H9 (cell line): ENCODE measurements around the gene RABIF. TPM values are rescaled to one million over a fixed set of nuclear protein-coding genes. Genes with fewer than 3 reads are reported as not detected.

Experiments used
- DNase-seq: peaks from one replicate; pipeline ENCODE4 v3.0.0-alpha.2; 2017
- H2AFZ ChIP-seq: one replicate; pipeline ENCODE4 v1.6.1; 2013; ENCODE audit warnings: mild to moderate bottlenecking, low read length, control low read depth, moderate library complexity
- H2AK5ac ChIP-seq: 2 replicates; pipeline ENCODE4 v1.6.1; 2013; ENCODE audit warnings: low read length, control low read depth, mixed read lengths; ENCODE audit not compliant: insufficient read length
- H2BK120ac ChIP-seq: one replicate; pipeline ENCODE4 v1.6.1; 2013; ENCODE audit warnings: low read depth, mild to moderate bottlenecking, low read length, control low read depth, inconsistent platforms; ENCODE audit not compliant: poor library complexity, severe bottlenecking
- H2BK12ac ChIP-seq: 2 replicates; pipeline ENCODE4 v1.6.1; 2013; ENCODE audit warnings: low read length, control low read depth, mixed read lengths, low read depth; ENCODE audit not compliant: insufficient read length
- H2BK15ac ChIP-seq: 2 replicates; pipeline ENCODE4 v1.6.1; 2013; ENCODE audit warnings: low read depth, low read length, control low read depth
- H2BK20ac ChIP-seq: one replicate; pipeline ENCODE4 v1.6.1; 2013; ENCODE audit warnings: low read depth, mild to moderate bottlenecking, low read length, control low read depth, inconsistent platforms; ENCODE audit not compliant: poor library complexity, severe bottlenecking
- H2BK5ac ChIP-seq: 2 replicates; pipeline ENCODE4 v1.6.1; 2013; ENCODE audit warnings: low read length, control low read depth, mixed read lengths; ENCODE audit not compliant: insufficient read length
- H3K14ac ChIP-seq: 2 replicates; pipeline ENCODE4 v1.6.1; 2013; ENCODE audit warnings: low read length, control low read depth; ENCODE audit not compliant: insufficient read depth
- H3K18ac ChIP-seq: 2 replicates; pipeline ENCODE4 v1.6.1; 2013; ENCODE audit warnings: low read depth, mild to moderate bottlenecking, mixed read lengths, low read length, control low read depth; ENCODE audit not compliant: insufficient read length
- H3K23ac ChIP-seq: 2 replicates; pipeline ENCODE4 v1.6.1; 2013; ENCODE audit warnings: low read length, control low read depth, mixed read lengths, low read depth; ENCODE audit not compliant: insufficient read length
- H3K23me2 ChIP-seq: 2 replicates; pipeline ENCODE4 v1.6.1; 2013; ENCODE audit warnings: low read depth, mild to moderate bottlenecking, mixed read lengths, low read length, control low read depth; ENCODE audit not compliant: insufficient read length, poor library complexity, severe bottlenecking
- H3K27ac ChIP-seq: 2 replicates; pipeline ENCODE4 v1.5.1; 2013; ENCODE audit warnings: low read length, control low read depth, mixed read lengths, low read depth; ENCODE audit not compliant: insufficient read length
- H3K27me3 ChIP-seq: 2 replicates; pipeline ENCODE4 v1.6.1; 2013; ENCODE audit warnings: low read length, control low read depth, inconsistent platforms; ENCODE audit not compliant: insufficient read depth
- H3K4ac ChIP-seq: 2 replicates; pipeline ENCODE4 v1.6.1; 2013; ENCODE audit warnings: low read depth, mild to moderate bottlenecking, control low read depth, inconsistent platforms, low read length, moderate library complexity
- H3K4me1 ChIP-seq: 2 replicates; pipeline ENCODE4 v1.6.1; 2013; ENCODE audit warnings: low read length, control low read depth, inconsistent platforms; ENCODE audit not compliant: insufficient read depth
- H3K4me2 ChIP-seq: 2 replicates; pipeline ENCODE4 v1.6.1; 2013; ENCODE audit warnings: low read length, control low read depth, mixed read lengths; ENCODE audit not compliant: insufficient read length, insufficient read depth
- H3K56ac ChIP-seq: 2 replicates; pipeline ENCODE4 v1.6.1; 2013; ENCODE audit warnings: low read depth, mild to moderate bottlenecking, mixed read lengths, low read length, control low read depth; ENCODE audit not compliant: insufficient read length
- H3K79me1 ChIP-seq: 2 replicates; pipeline ENCODE4 v1.6.1; 2013; ENCODE audit warnings: low read depth, mild to moderate bottlenecking, moderate library complexity, low read length, control low read depth, inconsistent platforms; ENCODE audit not compliant: insufficient read depth, poor library complexity, severe bottlenecking
- H3K79me2 ChIP-seq: 2 replicates; pipeline ENCODE4 v1.6.1; 2013; ENCODE audit warnings: low read length, control low read depth, inconsistent platforms; ENCODE audit not compliant: insufficient read depth
- H3K9ac ChIP-seq: 2 replicates; pipeline ENCODE4 v1.6.1; 2013; ENCODE audit warnings: low read length, control low read depth, mixed read lengths; ENCODE audit not compliant: insufficient read length; ENCODE audit errors: extremely low read depth
- H3K9me3 ChIP-seq: one replicate; pipeline ENCODE4 v1.6.1; 2013; ENCODE audit warnings: low read depth, low read length, inconsistent platforms; ENCODE audit not compliant: control insufficient read depth
- H3T11ph ChIP-seq: one replicate; pipeline ENCODE4 v1.6.1; 2013; ENCODE audit warnings: mild to moderate bottlenecking, low read length, control low read depth, inconsistent platforms
- H4K20me1 ChIP-seq: one replicate; pipeline ENCODE4 v1.6.1; 2013; ENCODE audit not compliant: control insufficient read depth, insufficient read length, insufficient read depth
- H4K5ac ChIP-seq: 2 replicates; pipeline ENCODE4 v1.6.1; 2013; ENCODE audit warnings: low read depth, mild to moderate bottlenecking, mixed read lengths, low read length, control low read depth; ENCODE audit not compliant: insufficient read length
- H4K8ac ChIP-seq: replicated peaks from 2 replicates; pipeline ENCODE4 v1.6.1; 2013; ENCODE audit warnings: low read length, control low read depth, mixed read lengths, low read depth; ENCODE audit not compliant: insufficient read length
- H4K91ac ChIP-seq: 2 replicates; pipeline ENCODE4 v1.6.1; 2013; ENCODE audit warnings: low read depth, mild to moderate bottlenecking, moderate library complexity, mixed read lengths, low read length, control low read depth; ENCODE audit not compliant: insufficient read length
- H3K27ac Mint-ChIP-seq, 3 experiments: 2 replicates in 2 of 3; 3 replicates in 1 of 3; pipeline ENCODE4 v1.8.0; 2020 to 2021; ENCODE audit warnings: mixed read lengths in 3 of 3, mild to moderate bottlenecking in 1 of 3, moderate library complexity in 1 of 3
- H3K27me3 Mint-ChIP-seq: 2 replicates; pipeline ENCODE4 v1.8.0; 2021; ENCODE audit warnings: low read depth, mild to moderate bottlenecking, moderate library complexity, mixed read lengths
- H3K36me3 Mint-ChIP-seq, 3 experiments: 2 replicates in 2 of 3; 3 replicates in 1 of 3; pipeline ENCODE4 v1.8.0; 2020 to 2021; ENCODE audit warnings: low read depth in 3 of 3, mixed read lengths in 3 of 3; ENCODE audit not compliant: insufficient read depth in 1 of 3
- H3K4me1 Mint-ChIP-seq, 2 experiments: 2 replicates each; pipeline ENCODE4 v1.8.0; 2020; ENCODE audit warnings: mixed read lengths in 2 of 2
- H3K4me3 Mint-ChIP-seq, 2 experiments: 2 replicates in 1 of 2; 3 replicates in 1 of 2; pipeline ENCODE4 v1.8.0; 2020 to 2021; ENCODE audit warnings: mild to moderate bottlenecking in 2 of 2, mixed read lengths in 2 of 2, moderate library complexity in 1 of 2
- H3K9me3 Mint-ChIP-seq, 2 experiments: 2 replicates in 1 of 2; 3 replicates in 1 of 2; pipeline ENCODE4 v1.8.0; 2020; ENCODE audit warnings: mild to moderate bottlenecking in 2 of 2, mixed read lengths in 2 of 2, moderate library complexity in 1 of 2
- CTCF ChIP-seq: fragments of 200-600 bp; sonication (generic); conservative IDR thresholded peaks from 3 replicates; pipeline ENCODE4 v1.8.0; 2021; ENCODE audit warnings: antibody characterized with exemption, mild to moderate bottlenecking
- WGBS: extraction: QIAGEN DNeasy Blood & Tissue Kit; methylation state at CpG from one replicate; pipeline ENCODE4 v1.1.7; 2013; ENCODE audit warnings: missing lambda C conversion rate, low lambda C conversion rate, mixed read lengths; ENCODE audit not compliant: insufficient read length; ENCODE audit errors: extremely low coverage; 5-methylcytosine and 5-hydroxymethylcytosine counted together
- total RNA-seq: library from RNA; stranded (reverse); gene quantifications from 2 replicates; pipeline ENCODE4 v1.2.1, GENCODE V29; 2021

The RABIF gene
- total RNA-seq, 1 experiment from 2014 or later = 8.3 TPM

- DNase-seq = no peak
Measured at GRCh38 chr1:202836623-202837403, 52.1 kb downstream of the RABIF start.

More at GRCh38 chr1:202836623-202837403, 52.1 kb downstream of the RABIF start:
- Mint-ChIP-seq H3K9me3 (no peaks in the 10 kb centered on the region; a peak in 1 of 5 replicates), H3K36me3 (no peaks in the 10 kb centered on the region), H3K4me3 (no peak overlapping the region), H3K27me3 (no peaks in the 10 kb centered on the region), H3K27ac (peak overlapping the region in 1 of 3 experiments; percentile 19; a peak in 1 of 7 replicates), H3K4me1 (peaks cover 19 to 23% of the 10 kb centered on the region in 2 experiments)
- H2BK120ac ChIP-seq = no peak overlapping the region
- H3K4me2 ChIP-seq = no peak overlapping the region
- H3K9ac ChIP-seq = no peak overlapping the region
- H3K4me1 ChIP-seq = no peaks in the 10 kb centered on the region; the same call in 1 of the 2 replicates
- no peak overlapping the region for H3K18ac ChIP-seq
- H3K27me3 ChIP-seq = no peaks in the 10 kb centered on the region
- H3K4ac ChIP-seq = no peak overlapping the region
- H2AFZ ChIP-seq = no peak overlapping the region
- H3K79me1 ChIP-seq = no peaks in the 10 kb centered on the region
- no peak overlapping the region; the same call in 1 of the 2 replicates for H3K14ac ChIP-seq
- no peak overlapping the region for H4K5ac ChIP-seq
- H3K56ac ChIP-seq = no peak overlapping the region
- no peak overlapping the region for H3K27ac ChIP-seq
- H2BK12ac ChIP-seq = no peak overlapping the region
- H2BK15ac ChIP-seq = no peak overlapping the region
- H2BK20ac ChIP-seq = no peak overlapping the region
- H2AK5ac ChIP-seq = no peak overlapping the region
- no peak overlapping the region for H3T11ph ChIP-seq
- H4K91ac ChIP-seq = no peak overlapping the region
- WGBS = no CpG with 5 or more reads among the region's 5 CpGs
- no peaks in the 10 kb centered on the region for H3K9me3 ChIP-seq
- H4K20me1 ChIP-seq = no peaks in the 10 kb centered on the region
- no peak overlapping the region for H2BK5ac ChIP-seq
- H3K23me2 ChIP-seq = no peaks in the 10 kb centered on the region
- H3K23ac ChIP-seq = no peak overlapping the region
- no peak overlapping the region for H4K8ac ChIP-seq
- TF ChIP-seq CTCF = no peak
- no peaks in the 10 kb centered on the region for H3K79me2 ChIP-seq
